Prostate gland (tissue), 2 donors: ENCODE measurements around the gene HDGF.

Source experiments
- POLR2A ChIP-seq: fragments of 450-650 bp; IDR thresholded peaks from one replicate; pipeline ENCODE4 v1.6.1; 2016; ENCODE audit warnings: antibody characterized with exemption, mild to moderate bottlenecking
- TF ChIP-seq, protein P1 (sequence below), 4 experiments: fragments of 200-600 bp in 2 of 4; fragments of 450-650 bp in 2 of 4; sonication (generic) in 2 of 4; IDR thresholded peaks; 1 replicate in 3 of 4; 2 replicates in 1 of 4; pipeline ENCODE4 v1.5.1; 2016 to 2019; ENCODE audit warnings: antibody characterized with exemption in 4 of 4, mild to moderate bottlenecking in 2 of 4, moderate library complexity in 2 of 4

- TF ChIP-seq, protein P1, sequence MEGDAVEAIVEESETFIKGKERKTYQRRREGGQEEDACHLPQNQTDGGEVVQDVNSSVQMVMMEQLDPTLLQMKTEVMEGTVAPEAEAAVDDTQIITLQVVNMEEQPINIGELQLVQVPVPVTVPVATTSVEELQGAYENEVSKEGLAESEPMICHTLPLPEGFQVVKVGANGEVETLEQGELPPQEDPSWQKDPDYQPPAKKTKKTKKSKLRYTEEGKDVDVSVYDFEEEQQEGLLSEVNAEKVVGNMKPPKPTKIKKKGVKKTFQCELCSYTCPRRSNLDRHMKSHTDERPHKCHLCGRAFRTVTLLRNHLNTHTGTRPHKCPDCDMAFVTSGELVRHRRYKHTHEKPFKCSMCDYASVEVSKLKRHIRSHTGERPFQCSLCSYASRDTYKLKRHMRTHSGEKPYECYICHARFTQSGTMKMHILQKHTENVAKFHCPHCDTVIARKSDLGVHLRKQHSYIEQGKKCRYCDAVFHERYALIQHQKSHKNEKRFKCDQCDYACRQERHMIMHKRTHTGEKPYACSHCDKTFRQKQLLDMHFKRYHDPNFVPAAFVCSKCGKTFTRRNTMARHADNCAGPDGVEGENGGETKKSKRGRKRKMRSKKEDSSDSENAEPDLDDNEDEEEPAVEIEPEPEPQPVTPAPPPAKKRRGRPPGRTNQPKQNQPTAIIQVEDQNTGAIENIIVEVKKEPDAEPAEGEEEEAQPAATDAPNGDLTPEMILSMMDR (IDR thresholded peaks at IDR 0.05), result no peak
- no peak for TF ChIP-seq POLR2A
Observed at GRCh38 chr1:156709031-156709430, 42.4 kb downstream of the HDGF start.
